H9 (cell line): ENCODE results near the gene KCNJ15. TPM values are rescaled to one million over a fixed set of nuclear protein-coding genes. Genes with fewer than 3 reads are reported as not detected.

Experiments used
- DNase-seq: peaks from one replicate; pipeline ENCODE4 v3.0.0-alpha.2; 2017
- H2AFZ ChIP-seq: one replicate; pipeline ENCODE4 v1.6.1; 2013; ENCODE audit warnings: mild to moderate bottlenecking, low read length, control low read depth, moderate library complexity
- H2AK5ac ChIP-seq: 2 replicates; pipeline ENCODE4 v1.6.1; 2013; ENCODE audit warnings: low read length, control low read depth, mixed read lengths; ENCODE audit not compliant: insufficient read length
- H2BK120ac ChIP-seq: one replicate; pipeline ENCODE4 v1.6.1; 2013; ENCODE audit warnings: low read depth, mild to moderate bottlenecking, low read length, control low read depth, inconsistent platforms; ENCODE audit not compliant: poor library complexity, severe bottlenecking
- H2BK12ac ChIP-seq: 2 replicates; pipeline ENCODE4 v1.6.1; 2013; ENCODE audit warnings: low read length, control low read depth, mixed read lengths, low read depth; ENCODE audit not compliant: insufficient read length
- H2BK15ac ChIP-seq: 2 replicates; pipeline ENCODE4 v1.6.1; 2013; ENCODE audit warnings: low read depth, low read length, control low read depth
- H2BK20ac ChIP-seq: one replicate; pipeline ENCODE4 v1.6.1; 2013; ENCODE audit warnings: low read depth, mild to moderate bottlenecking, low read length, control low read depth, inconsistent platforms; ENCODE audit not compliant: poor library complexity, severe bottlenecking
- H2BK5ac ChIP-seq: 2 replicates; pipeline ENCODE4 v1.6.1; 2013; ENCODE audit warnings: low read length, control low read depth, mixed read lengths; ENCODE audit not compliant: insufficient read length
- H3K14ac ChIP-seq: 2 replicates; pipeline ENCODE4 v1.6.1; 2013; ENCODE audit warnings: low read length, control low read depth; ENCODE audit not compliant: insufficient read depth
- H3K18ac ChIP-seq: 2 replicates; pipeline ENCODE4 v1.6.1; 2013; ENCODE audit warnings: low read depth, mild to moderate bottlenecking, mixed read lengths, low read length, control low read depth; ENCODE audit not compliant: insufficient read length
- H3K23ac ChIP-seq: 2 replicates; pipeline ENCODE4 v1.6.1; 2013; ENCODE audit warnings: low read length, control low read depth, mixed read lengths, low read depth; ENCODE audit not compliant: insufficient read length
- H3K23me2 ChIP-seq: 2 replicates; pipeline ENCODE4 v1.6.1; 2013; ENCODE audit warnings: low read depth, mild to moderate bottlenecking, mixed read lengths, low read length, control low read depth; ENCODE audit not compliant: insufficient read length, poor library complexity, severe bottlenecking
- H3K27ac ChIP-seq: 2 replicates; pipeline ENCODE4 v1.5.1; 2013; ENCODE audit warnings: low read length, control low read depth, mixed read lengths, low read depth; ENCODE audit not compliant: insufficient read length
- H3K27me3 ChIP-seq: 2 replicates; pipeline ENCODE4 v1.6.1; 2013; ENCODE audit warnings: low read length, control low read depth, inconsistent platforms; ENCODE audit not compliant: insufficient read depth
- H3K4ac ChIP-seq: 2 replicates; pipeline ENCODE4 v1.6.1; 2013; ENCODE audit warnings: low read depth, mild to moderate bottlenecking, control low read depth, inconsistent platforms, low read length, moderate library complexity
- H3K4me1 ChIP-seq: 2 replicates; pipeline ENCODE4 v1.6.1; 2013; ENCODE audit warnings: low read length, control low read depth, inconsistent platforms; ENCODE audit not compliant: insufficient read depth
- H3K4me2 ChIP-seq: 2 replicates; pipeline ENCODE4 v1.6.1; 2013; ENCODE audit warnings: low read length, control low read depth, mixed read lengths; ENCODE audit not compliant: insufficient read length, insufficient read depth
- H3K56ac ChIP-seq: 2 replicates; pipeline ENCODE4 v1.6.1; 2013; ENCODE audit warnings: low read depth, mild to moderate bottlenecking, mixed read lengths, low read length, control low read depth; ENCODE audit not compliant: insufficient read length
- H3K79me1 ChIP-seq: 2 replicates; pipeline ENCODE4 v1.6.1; 2013; ENCODE audit warnings: low read depth, mild to moderate bottlenecking, moderate library complexity, low read length, control low read depth, inconsistent platforms; ENCODE audit not compliant: insufficient read depth, poor library complexity, severe bottlenecking
- H3K79me2 ChIP-seq: 2 replicates; pipeline ENCODE4 v1.6.1; 2013; ENCODE audit warnings: low read length, control low read depth, inconsistent platforms; ENCODE audit not compliant: insufficient read depth
- H3K9ac ChIP-seq: 2 replicates; pipeline ENCODE4 v1.6.1; 2013; ENCODE audit warnings: low read length, control low read depth, mixed read lengths; ENCODE audit not compliant: insufficient read length; ENCODE audit errors: extremely low read depth
- H3K9me3 ChIP-seq: one replicate; pipeline ENCODE4 v1.6.1; 2013; ENCODE audit warnings: low read depth, low read length, inconsistent platforms; ENCODE audit not compliant: control insufficient read depth
- H3T11ph ChIP-seq: one replicate; pipeline ENCODE4 v1.6.1; 2013; ENCODE audit warnings: mild to moderate bottlenecking, low read length, control low read depth, inconsistent platforms
- H4K20me1 ChIP-seq: one replicate; pipeline ENCODE4 v1.6.1; 2013; ENCODE audit not compliant: control insufficient read depth, insufficient read length, insufficient read depth
- H4K5ac ChIP-seq: 2 replicates; pipeline ENCODE4 v1.6.1; 2013; ENCODE audit warnings: low read depth, mild to moderate bottlenecking, mixed read lengths, low read length, control low read depth; ENCODE audit not compliant: insufficient read length
- H4K8ac ChIP-seq: replicated peaks from 2 replicates; pipeline ENCODE4 v1.6.1; 2013; ENCODE audit warnings: low read length, control low read depth, mixed read lengths, low read depth; ENCODE audit not compliant: insufficient read length
- H4K91ac ChIP-seq: 2 replicates; pipeline ENCODE4 v1.6.1; 2013; ENCODE audit warnings: low read depth, mild to moderate bottlenecking, moderate library complexity, mixed read lengths, low read length, control low read depth; ENCODE audit not compliant: insufficient read length
- H3K27ac Mint-ChIP-seq, 3 experiments: 2 replicates in 2 of 3; 3 replicates in 1 of 3; pipeline ENCODE4 v1.8.0; 2020 to 2021; ENCODE audit warnings: mixed read lengths in 3 of 3, mild to moderate bottlenecking in 1 of 3, moderate library complexity in 1 of 3
- H3K27me3 Mint-ChIP-seq: 2 replicates; pipeline ENCODE4 v1.8.0; 2021; ENCODE audit warnings: low read depth, mild to moderate bottlenecking, moderate library complexity, mixed read lengths
- H3K36me3 Mint-ChIP-seq, 3 experiments: 2 replicates in 2 of 3; 3 replicates in 1 of 3; pipeline ENCODE4 v1.8.0; 2020 to 2021; ENCODE audit warnings: low read depth in 3 of 3, mixed read lengths in 3 of 3; ENCODE audit not compliant: insufficient read depth in 1 of 3
- H3K4me1 Mint-ChIP-seq, 2 experiments: 2 replicates each; pipeline ENCODE4 v1.8.0; 2020; ENCODE audit warnings: mixed read lengths in 2 of 2
- H3K4me3 Mint-ChIP-seq, 2 experiments: 2 replicates in 1 of 2; 3 replicates in 1 of 2; pipeline ENCODE4 v1.8.0; 2020 to 2021; ENCODE audit warnings: mild to moderate bottlenecking in 2 of 2, mixed read lengths in 2 of 2, moderate library complexity in 1 of 2
- H3K9me3 Mint-ChIP-seq, 2 experiments: 2 replicates in 1 of 2; 3 replicates in 1 of 2; pipeline ENCODE4 v1.8.0; 2020; ENCODE audit warnings: mild to moderate bottlenecking in 2 of 2, mixed read lengths in 2 of 2, moderate library complexity in 1 of 2
- WGBS: extraction: QIAGEN DNeasy Blood & Tissue Kit; methylation state at CpG from one replicate; pipeline ENCODE4 v1.1.7; 2013; ENCODE audit warnings: missing lambda C conversion rate, low lambda C conversion rate, mixed read lengths; ENCODE audit not compliant: insufficient read length; ENCODE audit errors: extremely low coverage; 5-methylcytosine and 5-hydroxymethylcytosine counted together
- total RNA-seq: library from RNA; stranded (reverse); gene quantifications from 2 replicates; pipeline ENCODE4 v1.2.1, GENCODE V29; 2021
- TF ChIP-seq, protein P1 (sequence below): fragments of 200-600 bp; sonication (generic); conservative IDR thresholded peaks from 3 replicates; pipeline ENCODE4 v1.8.0; 2021; ENCODE audit warnings: antibody characterized with exemption, mild to moderate bottlenecking

Gene KCNJ15
- total RNA-seq, 1 experiment from 2014 or later = not detected

- Histone ChIP-seq H3K18ac (no peak overlapping the region), H3K9me3 (no peaks in the 10 kb centered on the region), H3K4ac (no peak overlapping the region), H2BK5ac (no peak overlapping the region), H3K4me2 (no peak overlapping the region), H2AK5ac (no peak overlapping the region), H2BK12ac (no peak overlapping the region), H3K79me1 (no peaks in the 10 kb centered on the region), H3K4me1 (no peaks in the 10 kb centered on the region), H3K14ac (no peak overlapping the region), H4K8ac (no peak overlapping the region), H4K20me1 (no peaks in the 10 kb centered on the region), H4K5ac (no peak overlapping the region), H2BK120ac (no peak overlapping the region), H3T11ph (no peak overlapping the region), H3K56ac (no peak overlapping the region), H3K23ac (no peak overlapping the region), H2BK20ac (no peak overlapping the region), H3K79me2 (no peaks in the 10 kb centered on the region), H3K27me3 (no peaks in the 10 kb centered on the region; the same call in 1 of the 2 replicates), H3K9ac (no peak overlapping the region), H3K23me2 (no peaks in the 10 kb centered on the region), H2BK15ac (no peak overlapping the region), H2AFZ (no peak overlapping the region), H3K27ac (no peak overlapping the region), H4K91ac (no peak overlapping the region)
- DNase-seq = no peak
- H3K36me3 Mint-ChIP-seq = no peaks in the 10 kb centered on the region
- TF ChIP-seq, protein P1, sequence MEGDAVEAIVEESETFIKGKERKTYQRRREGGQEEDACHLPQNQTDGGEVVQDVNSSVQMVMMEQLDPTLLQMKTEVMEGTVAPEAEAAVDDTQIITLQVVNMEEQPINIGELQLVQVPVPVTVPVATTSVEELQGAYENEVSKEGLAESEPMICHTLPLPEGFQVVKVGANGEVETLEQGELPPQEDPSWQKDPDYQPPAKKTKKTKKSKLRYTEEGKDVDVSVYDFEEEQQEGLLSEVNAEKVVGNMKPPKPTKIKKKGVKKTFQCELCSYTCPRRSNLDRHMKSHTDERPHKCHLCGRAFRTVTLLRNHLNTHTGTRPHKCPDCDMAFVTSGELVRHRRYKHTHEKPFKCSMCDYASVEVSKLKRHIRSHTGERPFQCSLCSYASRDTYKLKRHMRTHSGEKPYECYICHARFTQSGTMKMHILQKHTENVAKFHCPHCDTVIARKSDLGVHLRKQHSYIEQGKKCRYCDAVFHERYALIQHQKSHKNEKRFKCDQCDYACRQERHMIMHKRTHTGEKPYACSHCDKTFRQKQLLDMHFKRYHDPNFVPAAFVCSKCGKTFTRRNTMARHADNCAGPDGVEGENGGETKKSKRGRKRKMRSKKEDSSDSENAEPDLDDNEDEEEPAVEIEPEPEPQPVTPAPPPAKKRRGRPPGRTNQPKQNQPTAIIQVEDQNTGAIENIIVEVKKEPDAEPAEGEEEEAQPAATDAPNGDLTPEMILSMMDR = no peak
- WGBS = no CpG with 5 or more reads among the region's 14 CpGs
- no peak overlapping the region; a peak in 1 of 7 replicates for H3K27ac Mint-ChIP-seq
- H3K27me3 Mint-ChIP-seq = no peaks in the 10 kb centered on the region
- no peaks in the 10 kb centered on the region for H3K9me3 Mint-ChIP-seq
- no peak overlapping the region for H3K4me3 Mint-ChIP-seq
- H3K4me1 Mint-ChIP-seq = peaks cover 8 to 12% of the 10 kb centered on the region in 2 experiments
Measured at GRCh38 chr21:38289705-38290485, 33.1 kb downstream of the KCNJ15 start.
